Adrenal gland (tissue), 12 donors: ENCODE results near the gene MYO9A. TPM values are rescaled to one million over a fixed set of nuclear protein-coding genes. Genes with fewer than 3 reads are reported as not detected.

Source experiments
- DNase-seq, 7 donors: peaks; one replicate each; pipeline ENCODE4 v3.0.0-alpha.2; 2019 to 2020
- H3K27ac ChIP-seq, 5 donors: fragments of 200-600 bp; sonication (generic) in 4 of 5; 1 replicate in 3 of 5; 2 replicates in 2 of 5; pipeline versions ENCODE4 v1.5.1 to v1.8.0; 2016 to 2020; ENCODE audit warnings: mild to moderate bottlenecking in 1 of 5
- H3K27me3 ChIP-seq: fragments of 200-600 bp; 2 replicates; pipeline ENCODE4 v1.8.0; 2021
- H3K36me3 ChIP-seq, 2 donors: fragments of 200-600 bp; replicated peaks in 1 of 2; 1 replicate in 1 of 2; 2 replicates in 1 of 2; pipeline versions ENCODE4 v1.5.1 to v1.8.0; 2018 to 2022
- H3K4me1 ChIP-seq, 2 donors: fragments of 200-600 bp; replicated peaks in 1 of 2; 1 replicate in 1 of 2; 2 replicates in 1 of 2; pipeline versions ENCODE4 v1.5.1 to v1.8.0; 2018 to 2021
- H3K4me3 ChIP-seq, 4 donors: fragments of 200-600 bp; sonication (generic) in 3 of 4; one replicate each; pipeline ENCODE4 v1.5.1; 2016 to 2018
- H3K9me3 ChIP-seq, 3 donors: fragments of 200-600 bp; sonication (generic) in 1 of 3; replicated peaks in 1 of 3; 1 replicate in 2 of 3; 2 replicates in 1 of 3; pipeline versions ENCODE4 v1.5.1 to v1.8.0; 2016 to 2021
- POLR2A ChIP-seq, 2 donors: fragments of 450-650 bp; IDR thresholded peaks; one replicate each; pipeline ENCODE4 v1.6.1; 2017; ENCODE audit warnings: antibody characterized with exemption in 2 of 2, mild to moderate bottlenecking in 2 of 2, moderate library complexity in 1 of 2
- WGBS, 4 donors: extraction: QIAGEN DNeasy Blood & Tissue Kit in 2 of 4; methylation state at CpG; one replicate each; pipeline versions ENCODE4 v1.1.5 to v1.1.7; 2013 to 2017; 5-methylcytosine and 5-hydroxymethylcytosine counted together
- intact Hi-C, 2 donors: fragments of 100-400 bp; cut with DNase I; formaldehyde crosslinking; loops; one replicate each; pipeline versions ENCODE4 v1.14.1 to v1.15.0; 2022 to 2023
- polyA plus RNA-seq, 3 donors: library from polyadenylated mRNA; stranded (reverse); fragments of 200-250 nt in 2 of 3; fragments of 350-450 nt in 1 of 3; fragmentation: Illumina TruSeq in 1 of 3; extraction: RNeasy Lipid Tissue Mini Kit (QIAGEN cat#74804) in 1 of 3; gene quantifications; one replicate each; pipeline ENCODE4 v1.2.3, GENCODE V29; 2013 to 2014
- total RNA-seq, 9 donors: library from RNA; depleted of rRNA in 4 of 9; stranded (reverse); fragments of >200 nt in 4 of 9; fragments of 120-200 nt in 1 of 9; fragmentation: NEBNext Ultra II Directional in 1 of 9; extraction: Animal tissue kit (Norgen Biotek cat#: 25700) in 1 of 9; gene quantifications; one replicate each; pipeline versions ENCODE4 v1.1.0 to v1.2.4, GENCODE V29; 2013 to 2023
- TF ChIP-seq, protein P1 (sequence below), 6 experiments: fragments of 450-650 bp in 4 of 6; fragments of 200-600 bp in 2 of 6; sonication (generic) in 1 of 6; IDR thresholded peaks; 1 replicate in 5 of 6; 2 replicates in 1 of 6; pipeline versions ENCODE4 v1.5.1 to v1.8.0; 2016 to 2021; ENCODE audit warnings: antibody characterized with exemption in 6 of 6, mild to moderate bottlenecking in 2 of 6, moderate library complexity in 1 of 6
- donor health status: healthy with polysubstance abuse.
- donor health status: Bipolar disorder and iron deficiency.
- donor health status: DM: yes; HTN: yes; CAD: no.
- donor health status: DM: no; HTN: no; CAD: no.
- donor health status: DM: no; HTN: no; CAD: no.
- donor health status: DM: yes; HTN: yes; CAD: no.

Gene MYO9A
- total and polyA plus RNA-seq, 12 donors: 3.0 to 34.0 (median 19.8) TPM

DNA sequence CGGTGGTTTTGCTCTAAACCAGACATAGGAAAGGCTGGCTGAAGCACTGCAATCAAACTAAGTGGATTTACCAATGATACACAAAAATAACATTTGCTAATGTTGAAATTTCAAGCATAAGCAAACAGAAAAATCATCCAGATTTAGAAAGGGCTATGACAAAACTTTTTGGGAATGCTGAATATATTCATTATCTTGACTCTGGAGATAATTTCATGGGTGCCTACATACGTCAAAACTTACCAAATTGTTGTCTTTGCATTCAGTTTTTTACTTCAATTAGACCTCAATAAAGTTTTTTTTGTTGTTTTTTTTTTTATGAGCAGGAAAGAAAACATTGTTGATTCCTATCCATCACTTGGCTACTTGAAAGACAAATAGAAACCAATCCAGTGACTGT lies 166.8 kb downstream of the MYO9A start:
- TF ChIP-seq, protein P1, sequence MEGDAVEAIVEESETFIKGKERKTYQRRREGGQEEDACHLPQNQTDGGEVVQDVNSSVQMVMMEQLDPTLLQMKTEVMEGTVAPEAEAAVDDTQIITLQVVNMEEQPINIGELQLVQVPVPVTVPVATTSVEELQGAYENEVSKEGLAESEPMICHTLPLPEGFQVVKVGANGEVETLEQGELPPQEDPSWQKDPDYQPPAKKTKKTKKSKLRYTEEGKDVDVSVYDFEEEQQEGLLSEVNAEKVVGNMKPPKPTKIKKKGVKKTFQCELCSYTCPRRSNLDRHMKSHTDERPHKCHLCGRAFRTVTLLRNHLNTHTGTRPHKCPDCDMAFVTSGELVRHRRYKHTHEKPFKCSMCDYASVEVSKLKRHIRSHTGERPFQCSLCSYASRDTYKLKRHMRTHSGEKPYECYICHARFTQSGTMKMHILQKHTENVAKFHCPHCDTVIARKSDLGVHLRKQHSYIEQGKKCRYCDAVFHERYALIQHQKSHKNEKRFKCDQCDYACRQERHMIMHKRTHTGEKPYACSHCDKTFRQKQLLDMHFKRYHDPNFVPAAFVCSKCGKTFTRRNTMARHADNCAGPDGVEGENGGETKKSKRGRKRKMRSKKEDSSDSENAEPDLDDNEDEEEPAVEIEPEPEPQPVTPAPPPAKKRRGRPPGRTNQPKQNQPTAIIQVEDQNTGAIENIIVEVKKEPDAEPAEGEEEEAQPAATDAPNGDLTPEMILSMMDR (IDR thresholded peaks at IDR 0.05): no peak
- no peak for TF ChIP-seq POLR2A (IDR thresholded peaks at IDR 0.05)
- Histone ChIP-seq H3K27me3 (no peaks in the 10 kb centered on the region), H3K36me3 (no peaks in the 10 kb centered on the region), H3K4me3 (no peak overlapping the region), H3K9me3 (no peaks in the 10 kb centered on the region), H3K4me1 (no peaks in the 10 kb centered on the region), H3K27ac (no peak overlapping the region)
- intact Hi-C loops: no loop called here
- WGBS, 4 donors: 90 to 98% (median 95%) methylated on average over 2 of the region's 2 CpGs
- DNase-seq: no peak

DNA sequence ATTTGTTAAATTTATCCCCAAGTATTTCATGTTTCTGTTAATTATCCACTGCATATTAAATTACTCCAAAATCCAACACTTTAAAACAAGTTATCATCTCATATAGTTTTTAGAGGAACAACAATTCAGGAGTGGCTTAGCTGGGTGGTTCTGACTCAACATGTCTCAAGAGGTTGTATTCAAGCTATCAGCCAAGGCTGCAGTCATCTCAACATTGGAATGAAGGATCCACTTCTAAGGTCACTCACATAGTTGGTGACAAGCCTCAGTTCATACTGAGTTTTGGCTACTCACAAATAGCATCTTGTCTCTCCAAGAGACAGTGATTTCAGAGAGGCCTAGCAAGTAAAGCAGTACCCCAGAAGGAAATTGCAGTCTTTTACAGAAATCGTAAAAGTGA lies 172.9 kb downstream of the MYO9A start:
- Histone ChIP-seq H3K27me3 (no peaks in the 10 kb centered on the region), H3K4me3 (no peak overlapping the region), H3K4me1 (no peaks in the 10 kb centered on the region), H3K36me3 (no peaks in the 10 kb centered on the region), H3K27ac (no peak overlapping the region), H3K9me3 (no peaks in the 10 kb centered on the region)
- DNase-seq: no peak
- intact Hi-C loops: no loop called here
- whole genome bisulfite sequencing, 4 donors: 88 to 100% (median 96%) methylated on average over 1 of the region's 1 CpG
- TF ChIP-seq, protein P1 (IDR thresholded peaks at IDR 0.05): no peak
- no peak for TF ChIP-seq POLR2A (IDR thresholded peaks at IDR 0.05)

DNA sequence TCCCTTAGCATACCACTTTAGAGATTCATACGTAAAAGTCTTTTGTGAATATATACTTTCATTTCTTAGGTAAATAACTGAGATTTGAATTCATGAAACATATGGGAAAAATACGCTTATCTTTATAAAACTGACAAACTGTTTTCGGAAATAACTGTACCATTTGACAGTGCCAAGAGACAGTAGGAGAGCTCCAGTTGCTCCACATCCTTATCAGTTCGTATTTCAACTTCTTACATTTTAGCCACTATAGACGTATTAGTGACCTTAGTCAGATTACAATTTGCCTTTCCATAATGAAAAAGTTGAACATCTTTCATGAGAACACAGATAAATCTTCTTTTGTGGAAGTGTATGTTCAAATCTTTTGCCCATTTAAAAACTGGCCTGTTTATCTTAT lies 174.1 kb downstream of the MYO9A start:
- Histone ChIP-seq H3K36me3 (no peaks in the 10 kb centered on the region), H3K9me3 (no peaks in the 10 kb centered on the region), H3K4me3 (no peak overlapping the region), H3K27me3 (no peaks in the 10 kb centered on the region), H3K27ac (no peak overlapping the region), H3K4me1 (no peaks in the 10 kb centered on the region)
- TF ChIP-seq, protein P1 (IDR thresholded peaks at IDR 0.05): no peak
- no peak for TF ChIP-seq POLR2A (IDR thresholded peaks at IDR 0.05)
- WGBS, 4 donors: 88 to 92% (median 90%) methylated on average over 5 of the region's 5 CpGs
- intact Hi-C loops: no loop called here
- DNase-seq: no peak

DNA sequence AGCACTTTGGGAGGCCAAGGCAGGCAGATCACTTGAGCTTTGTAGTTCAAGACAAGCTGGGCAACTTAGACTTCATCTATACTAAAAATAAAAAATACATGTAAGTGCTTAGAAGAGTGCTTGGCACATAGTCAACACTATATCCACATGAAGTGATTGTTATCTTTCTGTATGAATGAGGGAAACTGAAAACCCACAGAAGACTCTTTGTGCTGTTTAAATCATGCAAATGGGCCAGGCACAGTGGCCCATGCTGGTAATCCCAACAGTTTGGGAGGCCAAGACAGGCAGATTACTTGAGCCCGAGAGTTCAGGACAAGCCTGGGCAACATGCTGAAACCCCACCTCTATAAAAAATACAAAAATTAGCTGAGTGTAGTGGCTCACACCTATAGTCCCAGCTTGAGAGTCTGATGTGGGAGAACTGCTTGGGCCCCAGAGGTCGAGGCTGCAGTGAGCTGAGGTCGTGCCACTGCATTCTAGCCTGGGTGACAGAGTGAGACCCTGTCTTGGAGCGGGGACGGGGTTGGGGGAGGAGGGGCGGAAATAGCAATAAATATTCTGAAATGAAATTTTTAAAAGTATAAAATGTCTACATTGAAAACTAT lies 177.9 kb downstream of the MYO9A start:
- Histone ChIP-seq H3K27ac (no peak overlapping the region), H3K27me3 (no peaks in the 10 kb centered on the region), H3K9me3 (peaks cover 0 to 5% (median 0%) of the 10 kb centered on the region in 3 donors), H3K36me3 (no peaks in the 10 kb centered on the region), H3K4me1 (no peaks in the 10 kb centered on the region), H3K4me3 (no peak overlapping the region)
- no peak for DNase-seq
- intact Hi-C loops: no loop called here
- WGBS, 4 donors: 91 to 95% (median 93%) methylated on average over 6 of the region's 6 CpGs
- TF ChIP-seq, protein P1 (IDR thresholded peaks at IDR 0.05): no peak
- TF ChIP-seq POLR2A (IDR thresholded peaks at IDR 0.05): no peak
